Right cardiac atrium (tissue), 5 donors: ENCODE data around the gene CLDN34. TPM values are rescaled to one million over a fixed set of nuclear protein-coding genes. Genes with fewer than 3 reads are reported as not detected.

Experiments used
- ATAC-seq, 2 donors: fragments of 200-7000 bp; cut with Tn5 transposase; one replicate each; pipeline versions ENCODE4 v1.8.0 to v1.9.1; 2020; ENCODE audit warnings: moderate library complexity in 2 of 2, mild to moderate bottlenecking in 1 of 2
- DNase-seq, 3 donors: peaks; one replicate each; pipeline ENCODE4 v3.0.0-alpha.2; 2020
- H3K27ac ChIP-seq: one replicate; pipeline ENCODE4 v1.5.1; 2013; ENCODE audit warnings: mild to moderate bottlenecking, low read length, control low read depth, moderate library complexity
- H3K27me3 ChIP-seq: one replicate; pipeline ENCODE4 v1.6.1; 2013; ENCODE audit not compliant: control insufficient read depth, insufficient read depth
- H3K4me1 ChIP-seq: one replicate; pipeline ENCODE4 v1.6.1; 2013; ENCODE audit warnings: low read length; ENCODE audit not compliant: control insufficient read depth, insufficient read depth
- H3K4me3 ChIP-seq: one replicate; pipeline ENCODE4 v1.5.1; 2013; ENCODE audit warnings: low read length, control low read depth
- H3K9me3 ChIP-seq: one replicate; pipeline ENCODE4 v1.6.1; 2013; ENCODE audit warnings: low read length; ENCODE audit not compliant: control insufficient read depth
- WGBS: extraction: QIAGEN DNeasy Blood & Tissue Kit; methylation state at CpG from one replicate; pipeline ENCODE4 v1.1.7; 2013; 5-methylcytosine and 5-hydroxymethylcytosine counted together
- intact Hi-C, 4 donors: fragments of 100-400 bp; cut with DNase I; formaldehyde crosslinking; loops; one replicate each; pipeline versions ENCODE4 v1.11.0 to v1.14.0; 2022 to 2023
- polyA plus RNA-seq: library from polyadenylated mRNA; stranded (reverse); fragments of 200-250 nt; gene quantifications from one replicate; pipeline ENCODE4 v1.2.3, GENCODE V29; 2013
- total RNA-seq, 4 donors: library from RNA; stranded (reverse); fragmentation: NEBNext Ultra II Directional; extraction: Animal tissue kit (Norgen Biotek cat#: 25700); gene quantifications; one replicate each; pipeline ENCODE4 v1.2.1, GENCODE V29; 2021
- donor health status: healthy with polysubstance abuse.
- donor health status: DM: no; HTN: yes; CAD: no.
- donor health status: DM: no; HTN: no; CAD: no.
- donor health status: DM: no; HTN: yes; CAD: no; lungs with severe emphysema.
- donor health status: DM: yes; HTN: yes; CAD: no.

Gene CLDN34
- total and polyA plus RNA-seq, 5 donors, result 0.23 to 0.42 (median 0.36) TPM; not detected in 2

DNA sequence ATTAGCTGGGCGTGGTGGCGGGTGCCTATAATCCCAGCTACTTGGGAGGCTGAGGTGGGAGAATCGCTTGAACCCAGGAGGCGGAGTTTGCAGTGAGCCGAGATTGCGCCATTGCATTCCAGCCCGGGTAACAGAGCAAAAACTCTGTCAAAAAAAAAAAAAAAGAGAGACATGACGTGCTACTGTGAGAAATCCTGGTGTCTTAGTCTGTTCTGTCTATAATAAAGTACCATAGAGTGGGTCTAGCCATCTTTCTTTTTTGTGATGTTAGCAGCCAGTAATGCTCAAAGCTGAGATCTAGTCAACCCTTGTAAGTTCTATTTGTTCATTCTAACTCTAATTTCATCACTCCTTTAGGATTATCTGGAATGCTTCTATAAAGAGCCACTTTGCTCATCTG, 38.9 kb downstream of the CLDN34 start:
- H3K4me3 ChIP-seq, result no peak overlapping the region
- no peak for DNase-seq
- no peak for ATAC-seq
- H3K9me3 ChIP-seq, result no peaks in the 10 kb centered on the region
- no peak overlapping the region for H3K27ac ChIP-seq
- no peaks in the 10 kb centered on the region for H3K27me3 ChIP-seq
- H3K4me1 ChIP-seq, result no peaks in the 10 kb centered on the region
- intact Hi-C loops, result no loop called here
- WGBS, result 91% methylated on average over 8 of the region's 8 CpGs

DNA sequence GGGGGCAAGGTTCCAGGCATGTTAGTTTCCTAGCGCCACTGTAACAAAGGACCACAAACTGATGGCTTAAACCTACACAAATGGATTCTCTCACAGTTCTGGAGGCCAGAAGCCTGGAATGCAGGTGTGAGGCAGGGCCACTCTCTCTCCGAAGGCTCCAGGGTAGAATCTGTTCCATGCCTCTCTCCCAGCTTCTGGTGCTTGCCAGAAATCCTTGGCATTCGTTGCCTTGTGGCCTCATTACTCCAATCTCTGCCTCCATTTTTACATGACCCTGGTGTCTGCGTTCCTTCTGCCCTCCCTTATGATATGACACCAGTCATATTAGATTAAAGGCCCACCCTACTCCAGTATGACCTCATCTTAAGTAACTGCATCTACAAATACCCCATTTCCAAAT, 39.6 kb downstream of the CLDN34 start:
- H3K9me3 ChIP-seq, result no peaks in the 10 kb centered on the region
- DNase-seq (no peak), ATAC-seq (no peak)
- peaks cover under 1% of the 10 kb centered on the region for H3K4me1 ChIP-seq
- intact Hi-C loops, result no loop called here
- WGBS, result 68% methylated on average over 4 of the region's 4 CpGs
- H3K27me3 ChIP-seq, result no peaks in the 10 kb centered on the region
- H3K4me3 ChIP-seq, result no peak overlapping the region
- H3K27ac ChIP-seq, result no peak overlapping the region

DNA sequence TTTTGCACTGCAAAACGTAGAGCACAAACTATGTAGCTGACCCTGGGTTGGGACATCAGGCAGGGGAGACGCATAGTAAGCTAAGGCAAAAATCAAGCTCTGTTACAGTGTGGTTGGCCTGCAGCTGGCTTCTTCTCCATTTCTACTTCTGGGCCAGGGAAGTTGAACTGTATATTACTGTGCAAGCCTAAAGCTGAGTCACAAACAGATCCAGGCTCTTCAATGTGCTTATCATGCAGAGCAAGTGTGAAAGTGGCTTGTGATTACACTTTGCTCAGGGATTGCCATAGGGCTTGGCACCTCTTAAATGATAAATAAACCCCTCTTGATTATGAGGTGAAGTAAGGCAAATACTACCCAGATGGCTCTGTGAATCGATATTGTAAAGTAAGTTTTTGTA, 40.5 kb downstream of the CLDN34 start:
- no peaks in the 10 kb centered on the region for H3K27me3 ChIP-seq
- peak; percentile 40 to 49 for ATAC-seq
- no peaks in the 10 kb centered on the region for H3K9me3 ChIP-seq
- WGBS, result 49% methylated on average over 3 of the region's 3 CpGs
- peaks cover 4% of the 10 kb centered on the region for H3K4me1 ChIP-seq
- no peak for DNase-seq
- no peak overlapping the region for H3K27ac ChIP-seq
- intact Hi-C loops, result no loop called here
- H3K4me3 ChIP-seq, result no peak overlapping the region

DNA sequence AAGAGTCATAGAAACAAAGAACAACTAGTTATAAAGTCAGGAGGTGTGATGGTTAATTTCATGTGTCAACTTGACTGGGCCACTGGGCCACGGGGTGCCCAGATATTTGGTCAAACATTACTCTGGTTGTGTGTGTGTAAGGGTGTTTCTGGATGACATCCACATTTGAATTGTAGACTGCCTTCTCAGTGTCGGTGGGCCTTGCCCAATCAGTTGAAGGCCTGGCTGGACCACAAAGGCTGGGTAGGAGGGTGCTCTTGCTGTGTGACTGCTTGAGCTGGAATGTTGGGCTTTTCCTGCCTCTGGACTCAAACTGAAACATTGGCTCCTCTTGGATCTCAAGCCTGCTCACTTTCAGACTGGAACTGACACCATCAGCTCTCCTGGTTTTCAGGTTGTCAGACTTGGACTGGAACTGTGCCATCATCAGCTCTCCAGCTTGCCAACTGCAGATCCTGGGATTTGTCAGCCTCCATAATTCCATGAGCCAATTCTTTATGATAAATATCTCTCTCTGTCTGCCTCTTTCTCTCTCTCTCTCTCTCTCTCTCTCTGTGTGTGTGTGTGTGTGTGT, 41.4 kb downstream of the CLDN34 start:
- peaks cover 4% of the 10 kb centered on the region for H3K4me1 ChIP-seq
- ATAC-seq (no peak), DNase-seq (no peak)
- WGBS, result 92% methylated on average over 2 of the region's 2 CpGs
- H3K4me3 ChIP-seq, result no peak overlapping the region
- no peaks in the 10 kb centered on the region for H3K27me3 ChIP-seq
- no peak overlapping the region for H3K27ac ChIP-seq
- H3K9me3 ChIP-seq, result no peaks in the 10 kb centered on the region
- intact Hi-C loops, result no loop called here

DNA sequence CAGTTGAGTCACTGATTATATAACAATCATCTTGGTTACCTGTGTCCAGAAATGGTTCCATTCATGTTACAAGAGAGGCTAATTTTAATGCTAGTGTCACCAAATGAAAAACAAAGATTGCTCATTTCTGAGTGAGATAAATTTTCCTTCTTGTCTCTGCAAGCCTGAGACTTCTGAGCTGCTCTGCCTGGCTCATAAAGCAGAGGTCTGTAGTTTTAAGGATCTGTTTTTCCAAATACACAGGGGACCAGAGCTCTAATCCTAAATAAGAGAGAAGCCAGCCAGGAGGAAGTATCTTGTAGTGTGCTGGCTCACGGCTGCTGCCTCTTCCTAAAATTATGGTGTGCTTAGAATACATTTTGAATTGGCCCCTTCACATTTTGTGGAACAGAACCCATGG, 42.6 kb downstream of the CLDN34 start:
- WGBS, result 24% methylated on average over 1 of the region's 1 CpG
- intact Hi-C loops, result no loop called here
- Histone ChIP-seq H3K4me3 (no peak overlapping the region), H3K4me1 (peaks cover 4% of the 10 kb centered on the region), H3K9me3 (no peaks in the 10 kb centered on the region), H3K27me3 (no peaks in the 10 kb centered on the region), H3K27ac (no peak overlapping the region)
- DNase-seq (no peak), ATAC-seq (no peak)

DNA sequence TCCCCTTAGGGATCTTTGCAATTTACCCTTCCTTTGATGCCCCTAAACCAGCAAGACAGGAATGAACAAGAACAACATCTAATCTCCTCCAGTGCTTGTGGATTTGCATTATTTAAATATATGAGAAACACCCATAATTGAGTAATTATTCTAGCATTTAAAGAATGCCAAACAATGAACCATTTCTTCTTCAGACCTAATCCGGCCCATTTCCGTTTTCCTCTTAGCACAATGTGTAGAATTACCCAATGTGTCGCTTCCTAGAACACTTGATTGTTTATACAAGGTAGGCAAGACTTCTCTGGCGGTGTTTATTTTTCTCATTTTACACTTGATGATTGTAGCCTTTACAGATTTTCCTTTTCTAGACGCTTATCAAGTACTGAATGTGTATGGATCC, 43.5 kb downstream of the CLDN34 start:
- Histone ChIP-seq H3K27ac (no peak overlapping the region), H3K4me3 (no peak overlapping the region), H3K9me3 (no peaks in the 10 kb centered on the region), H3K27me3 (no peaks in the 10 kb centered on the region), H3K4me1 (peaks cover 4% of the 10 kb centered on the region)
- peak in 1 of 2 donors; percentile 10 for ATAC-seq
- DNase-seq, result no peak
- 56% methylated on average over 5 of the region's 5 CpGs for WGBS
- intact Hi-C loops, result no loop called here

DNA sequence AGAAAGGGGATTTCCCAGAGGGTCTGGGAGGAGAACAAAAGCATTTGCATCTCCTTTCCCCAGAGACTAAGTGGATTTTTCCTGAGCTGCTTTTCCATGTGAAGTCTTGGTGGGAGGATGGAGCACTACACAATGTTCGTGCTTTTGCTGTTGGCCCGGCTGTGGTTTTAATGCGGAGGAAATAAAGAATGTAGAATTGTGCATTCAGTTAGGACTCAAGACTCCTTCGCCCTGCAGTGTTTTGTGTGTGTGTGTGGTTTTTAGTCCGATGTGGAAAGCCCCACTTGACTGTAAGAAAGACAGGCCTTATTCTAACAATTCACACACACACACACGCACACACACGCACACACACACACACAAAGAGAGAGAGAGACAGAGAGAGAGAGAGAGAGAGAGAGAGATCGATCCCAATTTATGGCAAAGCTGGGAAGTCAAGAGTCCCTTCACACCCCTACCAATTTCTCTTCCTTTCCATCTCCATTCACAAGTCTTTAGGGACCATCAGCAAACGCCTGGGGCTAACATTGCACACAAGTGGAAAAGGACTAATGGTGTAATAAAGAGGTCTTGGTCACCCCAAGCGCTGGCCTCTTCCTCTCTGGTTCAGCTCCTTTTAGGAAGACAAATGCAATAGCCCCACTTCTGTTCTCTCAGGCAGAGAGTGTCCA, 44.2 kb downstream of the CLDN34 start:
- ATAC-seq, result no peak
- H3K27me3 ChIP-seq, result no peaks in the 10 kb centered on the region
- no peak for DNase-seq
- intact Hi-C loops, result no loop called here
- no peaks in the 10 kb centered on the region for H3K9me3 ChIP-seq
- H3K4me1 ChIP-seq, result peaks cover 4% of the 10 kb centered on the region
- H3K27ac ChIP-seq, result peak overlapping the region; percentile 75
- H3K4me3 ChIP-seq, result no peak overlapping the region
- 51% methylated on average over 10 of the region's 10 CpGs for WGBS

DNA sequence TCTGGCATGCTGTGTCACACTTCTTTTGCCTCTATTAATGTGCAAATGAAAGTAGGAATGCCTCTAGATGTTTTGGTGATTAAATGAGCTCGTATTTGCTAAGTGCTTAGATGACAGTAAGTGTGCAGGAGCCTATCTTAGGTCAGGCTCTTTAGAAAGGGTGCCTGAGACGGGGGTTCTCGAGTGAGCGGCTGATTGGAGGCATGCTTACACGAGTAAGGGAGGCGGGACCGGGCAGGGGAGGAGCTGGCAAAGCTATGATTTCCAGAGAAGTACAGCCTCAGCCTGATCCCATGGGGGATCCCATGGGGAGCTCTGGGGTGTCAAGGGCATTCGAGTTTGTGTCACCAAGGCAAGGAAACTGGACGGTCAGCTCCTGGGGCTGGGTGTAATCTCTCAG, 44.8 kb downstream of the CLDN34 start:
- DNase-seq (no peak), ATAC-seq (no peak)
- H3K9me3 ChIP-seq, result no peaks in the 10 kb centered on the region
- 52% methylated on average over 9 of the region's 9 CpGs for WGBS
- peaks cover 4% of the 10 kb centered on the region for H3K4me1 ChIP-seq
- peak overlapping the region; percentile 75 for H3K27ac ChIP-seq
- no peaks in the 10 kb centered on the region for H3K27me3 ChIP-seq
- H3K4me3 ChIP-seq, result no peak overlapping the region
- intact Hi-C loops, result no loop called here

DNA sequence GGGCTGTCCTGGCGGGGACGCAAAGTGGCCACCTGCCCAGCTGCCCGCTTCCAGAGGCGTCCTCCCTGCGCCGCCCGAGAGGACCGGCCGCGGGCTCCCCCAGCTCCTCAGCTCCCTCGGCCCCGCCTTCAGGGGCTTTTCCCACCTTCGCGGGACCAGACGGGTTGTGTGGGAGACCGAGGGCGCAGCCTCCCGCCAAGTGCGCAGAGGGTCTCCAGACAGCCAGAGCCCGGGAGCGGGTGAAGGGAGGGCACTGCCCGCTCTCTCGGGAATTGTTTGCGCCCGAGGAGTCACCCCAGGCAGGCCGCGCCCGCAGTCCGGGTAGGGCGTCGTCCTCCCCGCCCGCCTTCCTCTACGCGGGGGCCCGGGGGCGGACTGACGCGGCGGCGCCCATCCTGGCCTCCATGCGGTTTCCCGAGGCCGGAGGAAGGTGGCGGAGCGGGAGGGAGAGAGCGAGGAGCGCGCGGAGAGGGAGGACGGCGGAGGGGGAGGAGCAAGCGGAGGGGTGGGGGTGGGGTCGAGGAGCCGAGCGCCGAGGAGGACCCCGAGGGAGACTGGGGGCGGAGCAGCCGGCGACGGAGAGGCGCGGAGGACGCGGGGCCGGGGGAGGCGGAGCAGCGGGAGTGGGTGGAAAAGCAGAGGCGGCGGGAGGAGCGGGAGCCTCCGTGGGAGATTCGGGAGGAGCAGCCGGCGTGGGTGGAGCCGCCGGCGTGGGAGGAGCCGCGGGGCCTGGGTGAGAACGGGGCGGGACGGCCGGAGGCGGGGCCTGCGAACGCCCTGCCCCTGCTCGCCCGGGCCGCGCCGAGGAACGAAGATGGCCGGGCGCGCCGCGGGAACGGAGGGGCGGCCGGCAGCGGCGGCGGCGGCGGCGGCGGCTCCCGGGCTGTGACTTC, 47.5 kb downstream of the CLDN34 start:
- H3K4me1 ChIP-seq, result peaks cover 4% of the 10 kb centered on the region
- peak; percentile 93 to 96 for ATAC-seq
- no peaks in the 10 kb centered on the region for H3K9me3 ChIP-seq
- peak overlapping the region; percentile 98 for H3K4me3 ChIP-seq
- WGBS, result under 1% methylated on average over 94 of the region's 110 CpGs
- intact Hi-C loops, result no loop called here
- no peaks in the 10 kb centered on the region for H3K27me3 ChIP-seq
- DNase-seq, result peak; percentile 93 to 96 (median 96)
- H3K27ac ChIP-seq, result peak overlapping the region; percentile 98

DNA sequence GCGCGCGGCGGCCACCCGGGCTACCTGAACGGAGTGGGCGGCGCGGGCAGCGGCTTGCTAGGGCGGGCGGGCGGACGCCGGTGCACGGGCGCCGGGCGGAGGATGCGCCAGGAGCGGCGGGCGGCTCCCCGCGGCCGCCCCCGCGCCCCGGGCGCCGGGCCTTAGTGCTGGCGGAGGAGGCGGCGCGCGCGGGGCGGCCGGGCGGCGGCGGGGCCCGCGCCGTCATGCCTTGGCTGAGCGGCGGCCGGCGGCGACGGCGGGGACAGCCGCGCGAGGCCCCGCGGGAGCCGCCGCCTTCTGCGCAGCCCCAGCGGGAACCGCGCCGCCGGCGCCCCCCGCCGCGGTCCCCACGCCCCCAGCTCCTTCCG, 48.2 kb downstream of the CLDN34 start:
- no peak for ATAC-seq
- intact Hi-C loops, result no loop called here
- Histone ChIP-seq H3K27ac (peak overlapping the region; percentile 96), H3K27me3 (no peaks in the 10 kb centered on the region), H3K4me1 (peaks cover 4% of the 10 kb centered on the region), H3K4me3 (peak overlapping the region; percentile 98), H3K9me3 (no peaks in the 10 kb centered on the region)
- 1% methylated on average over 18 of the region's 71 CpGs for WGBS
- no peak for DNase-seq
